K562 (cell line): ENCODE data around the gene RNF151. TPM values are rescaled to one million over a fixed set of nuclear protein-coding genes. Genes with fewer than 3 reads are reported as not detected.
A peak's percentile ranks its signal among the peaks of the same experiment; 100 is the strongest.

Source experiments
- ATAC-seq: fragments of 200-7000 bp; cut with Tn5 transposase; 3 replicates; pipeline ENCODE4 v1.9.1; 2020; ENCODE audit warnings: moderate library complexity
- BruUV-seq: library from RNA; stranded (reverse); fragments of 400-500 nt; replicated peaks from 2 replicates; lab custom pipeline; 2021; lab: Mats Ljungman, UMichigan
- CTCF ChIA-PET: fragments of 300-600 bp; formaldehyde crosslinking; extraction: SDS; loops from one replicate; lab custom pipeline; 2021; ENCODE audit warnings: low intra/inter-chr PET ratio; lab: Yijun Ruan, JAX
- POLR2A ChIA-PET: fragments of 300-600, 350-650 bp; sonication (Branson Sonifier 250); formaldehyde crosslinking; extraction: SDS; loops from one replicate; lab custom pipeline; 2021; ENCODE audit warnings: antibody characterized with exemption, inconsistent platforms; lab: Yijun Ruan, JAX
- DNase-seq, 4 experiments: peaks; one replicate each; pipeline versions ENCODE4 v3.0.0 to v3.0.0-alpha.2; 2011 to 2018; ENCODE audit warnings: low spot score in 3 of 4, mixed read lengths in 3 of 4; ENCODE audit errors: extremely low read depth in 1 of 4
- FAIRE-seq: peaks from 2 replicates; lab custom pipeline; 2011; peaks lifted over from hg19 to GRCh38; lab: Jason Lieb, UNC
- H2AFZ ChIP-seq: 2 replicates; pipeline ENCODE4 v1.6.0; 2011; ENCODE audit warnings: low read depth, low read length, control low read depth, inconsistent platforms
- H3K27ac ChIP-seq: fragments of 200-600 bp; 3 replicates; pipeline ENCODE4 v1.8.0; 2011; ENCODE audit warnings: low read depth, mild to moderate bottlenecking, control low read depth, inconsistent platforms, low read length, moderate library complexity, mixed read lengths; ENCODE audit errors: extremely low read depth
- H3K27me3 ChIP-seq, 2 experiments: fragments of 300-600 bp in 1 of 2; 2 replicates in 1 of 2; 3 replicates in 1 of 2; pipeline versions ENCODE4 v1.6.0 to v1.8.0; 2011; ENCODE audit warnings: inconsistent platforms in 2 of 2, low read length in 2 of 2, mild to moderate bottlenecking in 1 of 2, mixed read lengths in 1 of 2, moderate library complexity in 1 of 2; ENCODE audit not compliant: control insufficient read depth in 2 of 2, insufficient read depth in 2 of 2
- H3K36me3 ChIP-seq: fragments of 300-600 bp; 3 replicates; pipeline ENCODE4 v1.8.0; 2011; ENCODE audit warnings: mild to moderate bottlenecking, low read length, inconsistent platforms; ENCODE audit not compliant: control insufficient read depth, insufficient read depth
- H3K4me1 ChIP-seq, 2 experiments: fragments of 200-600 bp in 1 of 2; replicated peaks in 1 of 2; 2 replicates in 1 of 2; 3 replicates in 1 of 2; pipeline versions ENCODE4 v1.5.1 to v1.8.0; 2011; ENCODE audit warnings: inconsistent platforms in 2 of 2, low read length in 2 of 2, mild to moderate bottlenecking in 1 of 2, mixed read lengths in 1 of 2, moderate library complexity in 1 of 2; ENCODE audit not compliant: control insufficient read depth in 2 of 2, insufficient read depth in 2 of 2
- H3K4me2 ChIP-seq: 2 replicates; pipeline ENCODE4 v1.6.1; 2011; ENCODE audit warnings: low read length, control low read depth, inconsistent platforms, mixed read lengths; ENCODE audit not compliant: insufficient read depth
- H3K4me3 ChIP-seq: fragments of 200-600 bp; sonication (generic), shearing (Covaris generic); 2 replicates; pipeline ENCODE4 v1.5.1; 2016; ENCODE audit warnings: control low read depth, inconsistent platforms
- H3K79me2 ChIP-seq: fragments of 200-600 bp; 3 replicates; pipeline ENCODE4 v1.8.0; 2011; ENCODE audit warnings: low read length, inconsistent platforms; ENCODE audit not compliant: control insufficient read depth, insufficient read depth
- H3K9ac ChIP-seq, 2 experiments: 2 replicates each; pipeline versions ENCODE4 v1.6.0 to v1.6.1; 2011; ENCODE audit warnings: low read depth in 2 of 2, low read length in 2 of 2, control low read depth in 1 of 2, inconsistent platforms in 1 of 2, mild to moderate bottlenecking in 1 of 2, mixed read lengths in 1 of 2; ENCODE audit not compliant: insufficient read depth in 1 of 2
- H3K9me1 ChIP-seq: one replicate; pipeline ENCODE4 v1.6.0; 2011; ENCODE audit warnings: inconsistent platforms, mild to moderate bottlenecking, low read length, moderate library complexity; ENCODE audit not compliant: control insufficient read depth, insufficient read depth
- H3K9me3 ChIP-seq: replicated peaks from 2 replicates; pipeline ENCODE4 v1.5.1; 2011; ENCODE audit warnings: low read depth, low read length, inconsistent platforms; ENCODE audit not compliant: control insufficient read depth, insufficient read depth
- H4K20me1 ChIP-seq: replicated peaks from 2 replicates; pipeline ENCODE4 v1.6.1; 2011; ENCODE audit warnings: low read length, inconsistent platforms, mixed read lengths; ENCODE audit not compliant: control insufficient read depth, insufficient read depth
- FOSL1 ChIP-seq: fragments of 200-800 bp; sonication (Bioruptor generic); conservative IDR thresholded peaks from 2 replicates; pipeline ENCODE4 v1.6.1; 2016; ENCODE audit warnings: missing genetic modification characterization, missing compliant biosample characterization
- GTF2E2 ChIP-seq: fragments of 200-800 bp; sonication (Bioruptor generic); IDR thresholded peaks from 2 replicates; pipeline ENCODE4 v1.6.1; 2016; ENCODE audit warnings: missing genetic modification characterization, missing compliant biosample characterization
- KLF1 ChIP-seq: fragments of 450-650 bp; IDR thresholded peaks from 2 replicates; pipeline ENCODE4 v1.6.1; 2016; ENCODE audit warnings: missing genetic modification characterization, missing compliant biosample characterization
- OTX1 ChIP-seq: fragments of 450-650 bp; formaldehyde crosslinking; IDR thresholded peaks from 2 replicates; pipeline ENCODE4 v1.4.0; 2022; ENCODE audit warnings: mild to moderate bottlenecking
- POLR2AphosphoS2 ChIP-seq: IDR thresholded peaks from 2 replicates; pipeline ENCODE4 v1.6.1; 2012; ENCODE audit warnings: low read length, improper control_type of control experiment
- RUNX1 ChIP-seq: sonication (generic); IDR thresholded peaks from 2 replicates; pipeline ENCODE4 v1.6.1; 2016; ENCODE audit warnings: antibody characterized with exemption, low read depth
- SMAD4 ChIP-seq: fragments of 250-450 bp; sonication (Bioruptor Pico); conservative IDR thresholded peaks from 2 replicates; pipeline ENCODE4 v1.8.0; 2021; ENCODE audit warnings: inconsistent platforms, mild to moderate bottlenecking, moderate library complexity
- ZNF124 ChIP-seq: sonication (generic); formaldehyde crosslinking; IDR thresholded peaks from 2 replicates; pipeline ENCODE4 v1.8.1; 2022; ENCODE audit warnings: missing genetic modification reagents
- ZNF24 ChIP-seq: fragments of 450-650 bp; IDR thresholded peaks from 2 replicates; pipeline ENCODE4 v1.6.1; 2016
- ZNF511 ChIP-seq: sonication (generic); formaldehyde crosslinking; IDR thresholded peaks from 2 replicates; pipeline ENCODE4 v1.8.0; 2022; ENCODE audit warnings: mild to moderate bottlenecking, missing genetic modification reagents
- ZNF584 ChIP-seq: fragments of 200-800 bp; sonication (Bioruptor generic); IDR thresholded peaks from 2 replicates; pipeline ENCODE4 v1.6.1; 2016; ENCODE audit warnings: low read depth, mild to moderate bottlenecking, missing genetic modification characterization, missing compliant biosample characterization
- ZNF766 ChIP-seq: fragments of 200-800 bp; sonication (Bioruptor generic); conservative IDR thresholded peaks from 2 replicates; pipeline ENCODE4 v1.6.1; 2016; ENCODE audit warnings: missing genetic modification characterization, missing compliant biosample characterization
- ZNF785 ChIP-seq: fragments of 250-450 bp; sonication (Bioruptor Pico); IDR thresholded peaks from 2 replicates; pipeline ENCODE4 v1.4.0; 2020; ENCODE audit warnings: mild to moderate bottlenecking
- WGBS: fragments of 100-300 bp; shearing (Covaris generic); methylation state at CpG from one replicate; pipeline ENCODE4 v1.1.6; 2016; ENCODE audit warnings: low coverage, mixed read lengths; ENCODE audit not compliant: insufficient coverage; ENCODE audit errors: missing lambda C conversion rate; 5-methylcytosine and 5-hydroxymethylcytosine counted together
- in situ Hi-C: fragments of 300-500 bp; cut with MboI; formaldehyde crosslinking; loops from 4 replicates; pipeline ENCODE4 v1.15.0; 2018; ENCODE audit warnings: inconsistent platforms, mixed read lengths
- intact Hi-C: fragments of 100-400 bp; cut with micrococcal nuclease; formaldehyde crosslinking; loops from 2 replicates; pipeline ENCODE4 v1.14.2; 2022
- polyA plus RNA-seq, 8 experiments: library from polyadenylated mRNA; depleted of rRNA in 4 of 8; stranded (reverse) in 5 of 8; unstranded in 3 of 8; fragments of >200 nt; fragmentation: Nextera tagmentation in 2 of 8; fragmentation: Illumina TruSeq in 1 of 8; extraction: Ambion mirVana in 2 of 8; extraction: Trizol in 1 of 8; gene quantifications; 2 replicates each; pipeline versions ENCODE4 v1.2.1 to v1.2.3, GENCODE V29; 2011 to 2014; ENCODE audit warnings: inconsistent platforms in 1 of 8, missing spikeins in 1 of 8
- total RNA-seq, 7 experiments: library from RNA; depleted of rRNA in 6 of 7; stranded (reverse); fragments of >200 nt in 6 of 7; fragmentation: Illumina TruSeq in 2 of 7; extraction: Trizol in 2 of 7; gene quantifications; 2 replicates each; pipeline versions ENCODE4 v1.2.1 to v1.2.3, GENCODE V29; 2011 to 2021; ENCODE audit warnings: low replicate concordance in 1 of 7
- TF ChIP-seq, protein P1 (sequence below): fragments of 250-450 bp; sonication (Bioruptor Pico); IDR thresholded peaks from 2 replicates; pipeline ENCODE4 v1.8.0; 2021; ENCODE audit warnings: moderate library complexity, mild to moderate bottlenecking, inconsistent platforms
- TF ChIP-seq, protein P2 (sequence below), 2 experiments: fragments of 450-650 bp; conservative IDR thresholded peaks; 2 replicates each; pipeline ENCODE4 v1.6.1; 2017; ENCODE audit warnings: mild to moderate bottlenecking in 2 of 2, moderate library complexity in 2 of 2

Gene RNF151
- total and polyA plus RNA-seq, 9 of the 15 experiments (the other 6 are each of a cell fraction or from before 2014, with no cell fraction given): not detected

- TF ChIP-seq RUNX1 (no peak), POLR2AphosphoS2 (no peak), OTX1 (0 out of 2 replicates have a peak, but pooled peaks have one; percentile 11), ZNF584 (no peak), SMAD4 (peak; percentile 58), ZNF124 (no peak), GTF2E2 (tag) (no peak)
- TF ChIP-seq, all 486 proteins: peak for 28
Observed at GRCh38 chr16:2008009-2008526, 41.4 kb downstream of the RNF151 start (continued).

DNA sequence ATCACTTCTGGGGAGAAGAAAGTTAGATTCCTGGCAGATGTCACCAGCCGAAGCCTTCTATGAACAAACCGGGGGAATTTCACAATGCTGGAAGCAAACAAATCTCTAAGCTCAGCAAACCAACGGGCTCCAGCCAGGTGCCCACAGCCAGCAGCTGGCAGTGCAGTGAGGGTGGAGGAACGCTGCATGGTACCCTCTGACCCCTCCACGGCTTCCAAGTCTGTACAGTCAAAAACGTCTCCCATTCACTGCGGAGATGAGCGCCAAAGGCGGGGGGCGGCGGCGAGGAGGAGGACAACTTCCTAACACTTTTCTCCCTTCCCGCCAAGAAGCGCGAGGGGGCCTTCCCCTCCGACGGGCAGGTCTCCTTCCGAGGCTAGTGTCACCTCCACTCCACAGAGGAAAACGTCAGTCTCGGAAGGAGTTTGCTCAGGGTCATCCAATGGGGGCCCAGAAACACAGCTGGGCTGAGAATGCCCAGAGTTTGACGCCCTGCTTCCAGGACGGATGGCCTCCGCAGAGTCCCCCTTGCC, 42.0 kb downstream of the RNF151 start:
- peak; percentile 2; the same call in 2 of the 3 replicates for ATAC-seq
- TF ChIP-seq ZNF511 (CRISPR knock-in tag) (0 out of 2 replicates have a peak, but pooled peaks have one; percentile 42), ZNF24 (no peak), ZNF785 (no peak), FOSL1 (no peak), ZNF766 (CRISPR knock-in tag) (no peak), KLF1 (tag) (no peak)
- TF ChIP-seq, protein P1, sequence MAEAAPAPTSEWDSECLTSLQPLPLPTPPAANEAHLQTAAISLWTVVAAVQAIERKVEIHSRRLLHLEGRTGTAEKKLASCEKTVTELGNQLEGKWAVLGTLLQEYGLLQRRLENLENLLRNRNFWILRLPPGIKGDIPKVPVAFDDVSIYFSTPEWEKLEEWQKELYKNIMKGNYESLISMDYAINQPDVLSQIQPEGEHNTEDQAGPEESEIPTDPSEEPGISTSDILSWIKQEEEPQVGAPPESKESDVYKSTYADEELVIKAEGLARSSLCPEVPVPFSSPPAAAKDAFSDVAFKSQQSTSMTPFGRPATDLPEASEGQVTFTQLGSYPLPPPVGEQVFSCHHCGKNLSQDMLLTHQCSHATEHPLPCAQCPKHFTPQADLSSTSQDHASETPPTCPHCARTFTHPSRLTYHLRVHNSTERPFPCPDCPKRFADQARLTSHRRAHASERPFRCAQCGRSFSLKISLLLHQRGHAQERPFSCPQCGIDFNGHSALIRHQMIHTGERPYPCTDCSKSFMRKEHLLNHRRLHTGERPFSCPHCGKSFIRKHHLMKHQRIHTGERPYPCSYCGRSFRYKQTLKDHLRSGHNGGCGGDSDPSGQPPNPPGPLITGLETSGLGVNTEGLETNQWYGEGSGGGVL: no peak
- TF ChIP-seq, protein P2, sequence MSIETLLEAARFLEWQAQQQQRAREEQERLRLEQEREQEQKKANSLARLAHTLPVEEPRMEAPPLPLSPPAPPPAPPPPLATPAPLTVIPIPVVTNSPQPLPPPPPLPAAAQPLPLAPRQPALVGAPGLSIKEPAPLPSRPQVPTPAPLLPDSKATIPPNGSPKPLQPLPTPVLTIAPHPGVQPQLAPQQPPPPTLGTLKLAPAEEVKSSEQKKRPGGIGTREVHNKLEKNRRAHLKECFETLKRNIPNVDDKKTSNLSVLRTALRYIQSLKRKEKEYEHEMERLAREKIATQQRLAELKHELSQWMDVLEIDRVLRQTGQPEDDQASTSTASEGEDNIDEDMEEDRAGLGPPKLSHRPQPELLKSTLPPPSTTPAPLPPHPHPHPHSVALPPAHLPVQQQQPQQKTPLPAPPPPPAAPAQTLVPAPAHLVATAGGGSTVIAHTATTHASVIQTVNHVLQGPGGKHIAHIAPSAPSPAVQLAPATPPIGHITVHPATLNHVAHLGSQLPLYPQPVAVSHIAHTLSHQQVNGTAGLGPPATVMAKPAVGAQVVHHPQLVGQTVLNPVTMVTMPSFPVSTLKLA (conservative IDR thresholded peaks at IDR 0.05): no peak; a peak in 1 of 4 replicates

More for the DNA sequence above, 42.0 kb downstream of the RNF151 start:
- peak; percentile 23 for FAIRE-seq
- peak overlapping the region; percentile 99 for H3K4me3 ChIP-seq
- no peak overlapping the region for H2AFZ ChIP-seq
- peak overlapping the region; percentile 93 for H3K4me2 ChIP-seq
- no TSS peak for BruUV-seq
- DNase-seq: peak; percentile 39 to 69 (median 48)
- H3K27me3 ChIP-seq: no peaks in the 10 kb centered on the region
- peaks cover 41% of the 10 kb centered on the region for H4K20me1 ChIP-seq
- peaks cover 71% of the 10 kb centered on the region for H3K79me2 ChIP-seq
- peak overlapping the region; percentile 91 to 99 for H3K9ac ChIP-seq
- peak overlapping the region; percentile 89 for H3K27ac ChIP-seq
- H3K9me1 ChIP-seq: peaks cover 19% of the 10 kb centered on the region
- ChIA-PET CTCF (no interaction called here), POLR2A (interaction anchor here (1.0 to 2.6 kb wide), 3 partner anchors 12 to 146 kb away, joined by 7 to 13 read pairs (median 7); partner anchors contain the start of genes RPS2 and TRAF7)
- in situ Hi-C loops (no loop called here), intact Hi-C loops (loop anchor here (2.0 kb wide), 1 partner anchor 16 kb away; no protein-coding TSS in a partner anchor)
- peaks cover 42% of the 10 kb centered on the region; the same call in 2 of the 3 replicates for H3K36me3 ChIP-seq
- no peaks in the 10 kb centered on the region for H3K9me3 ChIP-seq
- H3K4me1 ChIP-seq: peaks cover 25 to 72% of the 10 kb centered on the region in 2 experiments
- 1% methylated on average over 23 of the region's 23 CpGs for WGBS
